ENCODE results near the gene PIGT. TPM values are rescaled to one million over a fixed set of nuclear protein-coding genes. Genes with fewer than 3 reads are reported as not detected.

Gene PIGT
- total and polyA plus RNA-seq, 10 of the 15 experiments (the other 5 are each of a cell fraction or from before 2014, with no cell fraction given), result 18.6 to 66.0 (median 35.3) TPM

DNA sequence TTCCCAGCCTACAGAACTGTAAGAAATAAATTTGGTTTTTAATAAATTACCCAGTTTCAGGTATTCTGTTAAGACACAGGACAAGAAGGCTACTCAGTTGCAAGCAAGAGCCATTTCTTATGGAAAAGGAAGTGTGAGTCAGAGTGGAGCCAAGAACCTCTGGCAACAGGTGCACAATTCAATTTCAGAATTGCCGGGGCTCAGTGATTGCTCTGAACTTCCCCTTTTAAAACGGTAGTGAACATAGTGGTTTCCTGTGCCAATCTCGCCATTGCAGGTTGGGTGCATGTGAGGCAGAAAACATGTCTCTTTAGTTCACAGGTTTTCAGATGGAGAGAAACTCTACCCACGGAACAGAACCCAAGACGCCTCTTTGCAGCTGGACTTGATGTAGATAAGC is 16.4 kb downstream of the PIGT start (continued):
- TF ChIP-seq TCF7 (IDR thresholded peaks at IDR 0.05; ENCODE audit: borderline replicate concordance) (no peak), IKZF2 (IDR thresholded peaks at IDR 0.05) (peak; percentile 68 to 69; a peak in 3 of 4 replicates), NR2C1 (IDR thresholded peaks at IDR 0.05) (no peak), RAD21 (IDR thresholded peaks at IDR 0.05; ENCODE audit: insufficient read depth, low read depth, low read length) (no peak), FOS (IDR thresholded peaks at IDR 0.05; ENCODE audit: borderline replicate concordance, extremely low read depth, insufficient read length) (no peak), BMI1 (IDR thresholded peaks at IDR 0.05; ENCODE audit: borderline replicate concordance) (no peak), KDM1A (IDR thresholded peaks at IDR 0.05; ENCODE audit: borderline replicate concordance) (no peak), SMAD5 (IDR thresholded peaks at IDR 0.05; ENCODE audit: low read depth) (no peak), SP1 (IDR thresholded peaks at IDR 0.05; ENCODE audit: low read depth, low read length) (no peak), WRNIP1 (IDR thresholded peaks at IDR 0.05; ENCODE audit: borderline replicate concordance, low read depth, low read length) (no peak), GABPA (IDR thresholded peaks at IDR 0.05; ENCODE audit: low read depth) (peak; percentile 66; the same call in 1 of the 2 replicates), ESRRA (IDR thresholded peaks at IDR 0.05; ENCODE audit: low read length) (no peak), RAD51 (IDR thresholded peaks at IDR 0.05) (no peak), SREBF1 (IDR thresholded peaks at IDR 0.05; ENCODE audit: low read length) (no peak), ZSCAN29 (IDR thresholded peaks at IDR 0.05) (no peak), HDGF (IDR thresholded peaks at IDR 0.05) (no peak), NRF1 (conservative IDR thresholded peaks at IDR 0.05; ENCODE audit: low read depth, low read length) (no peak)
- TF ChIP-seq, protein P1, sequence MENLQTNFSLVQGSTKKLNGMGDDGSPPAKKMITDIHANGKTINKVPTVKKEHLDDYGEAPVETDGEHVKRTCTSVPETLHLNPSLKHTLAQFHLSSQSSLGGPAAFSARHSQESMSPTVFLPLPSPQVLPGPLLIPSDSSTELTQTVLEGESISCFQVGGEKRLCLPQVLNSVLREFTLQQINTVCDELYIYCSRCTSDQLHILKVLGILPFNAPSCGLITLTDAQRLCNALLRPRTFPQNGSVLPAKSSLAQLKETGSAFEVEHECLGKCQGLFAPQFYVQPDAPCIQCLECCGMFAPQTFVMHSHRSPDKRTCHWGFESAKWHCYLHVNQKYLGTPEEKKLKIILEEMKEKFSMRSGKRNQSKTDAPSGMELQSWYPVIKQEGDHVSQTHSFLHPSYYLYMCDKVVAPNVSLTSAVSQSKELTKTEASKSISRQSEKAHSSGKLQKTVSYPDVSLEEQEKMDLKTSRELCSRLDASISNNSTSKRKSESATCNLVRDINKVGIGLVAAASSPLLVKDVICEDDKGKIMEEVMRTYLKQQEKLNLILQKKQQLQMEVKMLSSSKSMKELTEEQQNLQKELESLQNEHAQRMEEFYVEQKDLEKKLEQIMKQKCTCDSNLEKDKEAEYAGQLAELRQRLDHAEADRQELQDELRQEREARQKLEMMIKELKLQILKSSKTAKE (IDR thresholded peaks at IDR 0.05; ENCODE audit: low read depth, poor library complexity, severe bottlenecking), result no peak
- TF ChIP-seq, protein P2, sequence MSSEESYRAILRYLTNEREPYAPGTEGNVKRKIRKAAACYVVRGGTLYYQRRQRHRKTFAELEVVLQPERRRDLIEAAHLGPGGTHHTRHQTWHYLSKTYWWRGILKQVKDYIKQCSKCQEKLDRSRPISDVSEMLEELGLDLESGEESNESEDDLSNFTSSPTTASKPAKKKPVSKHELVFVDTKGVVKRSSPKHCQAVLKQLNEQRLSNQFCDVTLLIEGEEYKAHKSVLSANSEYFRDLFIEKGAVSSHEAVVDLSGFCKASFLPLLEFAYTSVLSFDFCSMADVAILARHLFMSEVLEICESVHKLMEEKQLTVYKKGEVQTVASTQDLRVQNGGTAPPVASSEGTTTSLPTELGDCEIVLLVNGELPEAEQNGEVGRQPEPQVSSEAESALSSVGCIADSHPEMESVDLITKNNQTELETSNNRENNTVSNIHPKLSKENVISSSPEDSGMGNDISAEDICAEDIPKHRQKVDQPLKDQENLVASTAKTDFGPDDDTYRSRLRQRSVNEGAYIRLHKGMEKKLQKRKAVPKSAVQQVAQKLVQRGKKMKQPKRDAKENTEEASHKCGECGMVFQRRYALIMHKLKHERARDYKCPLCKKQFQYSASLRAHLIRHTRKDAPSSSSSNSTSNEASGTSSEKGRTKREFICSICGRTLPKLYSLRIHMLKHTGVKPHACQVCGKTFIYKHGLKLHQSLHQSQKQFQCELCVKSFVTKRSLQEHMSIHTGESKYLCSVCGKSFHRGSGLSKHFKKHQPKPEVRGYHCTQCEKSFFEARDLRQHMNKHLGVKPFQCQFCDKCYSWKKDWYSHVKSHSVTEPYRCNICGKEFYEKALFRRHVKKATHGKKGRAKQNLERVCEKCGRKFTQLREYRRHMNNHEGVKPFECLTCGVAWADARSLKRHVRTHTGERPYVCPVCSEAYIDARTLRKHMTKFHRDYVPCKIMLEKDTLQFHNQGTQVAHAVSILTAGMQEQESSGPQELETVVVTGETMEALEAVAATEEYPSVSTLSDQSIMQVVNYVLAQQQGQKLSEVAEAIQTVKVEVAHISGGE (CRISPR knock-in tag; IDR thresholded peaks at IDR 0.05), result no peak
- TF ChIP-seq, protein P3, sequence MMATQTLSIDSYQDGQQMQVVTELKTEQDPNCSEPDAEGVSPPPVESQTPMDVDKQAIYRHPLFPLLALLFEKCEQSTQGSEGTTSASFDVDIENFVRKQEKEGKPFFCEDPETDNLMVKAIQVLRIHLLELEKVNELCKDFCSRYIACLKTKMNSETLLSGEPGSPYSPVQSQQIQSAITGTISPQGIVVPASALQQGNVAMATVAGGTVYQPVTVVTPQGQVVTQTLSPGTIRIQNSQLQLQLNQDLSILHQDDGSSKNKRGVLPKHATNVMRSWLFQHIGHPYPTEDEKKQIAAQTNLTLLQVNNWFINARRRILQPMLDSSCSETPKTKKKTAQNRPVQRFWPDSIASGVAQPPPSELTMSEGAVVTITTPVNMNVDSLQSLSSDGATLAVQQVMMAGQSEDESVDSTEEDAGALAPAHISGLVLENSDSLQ (IDR thresholded peaks at IDR 0.05), result peak; percentile 60; the same call in 1 of the 2 replicates
- TF ChIP-seq, protein P4, sequence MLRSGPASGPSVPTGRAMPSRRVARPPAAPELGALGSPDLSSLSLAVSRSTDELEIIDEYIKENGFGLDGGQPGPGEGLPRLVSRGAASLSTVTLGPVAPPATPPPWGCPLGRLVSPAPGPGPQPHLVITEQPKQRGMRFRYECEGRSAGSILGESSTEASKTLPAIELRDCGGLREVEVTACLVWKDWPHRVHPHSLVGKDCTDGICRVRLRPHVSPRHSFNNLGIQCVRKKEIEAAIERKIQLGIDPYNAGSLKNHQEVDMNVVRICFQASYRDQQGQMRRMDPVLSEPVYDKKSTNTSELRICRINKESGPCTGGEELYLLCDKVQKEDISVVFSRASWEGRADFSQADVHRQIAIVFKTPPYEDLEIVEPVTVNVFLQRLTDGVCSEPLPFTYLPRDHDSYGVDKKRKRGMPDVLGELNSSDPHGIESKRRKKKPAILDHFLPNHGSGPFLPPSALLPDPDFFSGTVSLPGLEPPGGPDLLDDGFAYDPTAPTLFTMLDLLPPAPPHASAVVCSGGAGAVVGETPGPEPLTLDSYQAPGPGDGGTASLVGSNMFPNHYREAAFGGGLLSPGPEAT (IDR thresholded peaks at IDR 0.05; ENCODE audit: low read depth), result peak; percentile 42
